HG03159 (cell line): ENCODE data around the gene C19orf44.
A peak's percentile ranks its signal among the peaks of the same experiment; 100 is the strongest.
"Not testable (repeated sequence)": the region's sequence is repeated elsewhere in the genome, so short reads cannot be mapped to it uniquely, and the experiment has no call there.

Experiments
- ATAC-seq: cut with Tn5 transposase; IDR thresholded peaks from one replicate; pipeline ENCODE4 v1.9.1; 2021; ENCODE audit warnings: mild to moderate bottlenecking, moderate library complexity; ENCODE audit not compliant: unreplicated experiment

Gene C19orf44

DNA sequence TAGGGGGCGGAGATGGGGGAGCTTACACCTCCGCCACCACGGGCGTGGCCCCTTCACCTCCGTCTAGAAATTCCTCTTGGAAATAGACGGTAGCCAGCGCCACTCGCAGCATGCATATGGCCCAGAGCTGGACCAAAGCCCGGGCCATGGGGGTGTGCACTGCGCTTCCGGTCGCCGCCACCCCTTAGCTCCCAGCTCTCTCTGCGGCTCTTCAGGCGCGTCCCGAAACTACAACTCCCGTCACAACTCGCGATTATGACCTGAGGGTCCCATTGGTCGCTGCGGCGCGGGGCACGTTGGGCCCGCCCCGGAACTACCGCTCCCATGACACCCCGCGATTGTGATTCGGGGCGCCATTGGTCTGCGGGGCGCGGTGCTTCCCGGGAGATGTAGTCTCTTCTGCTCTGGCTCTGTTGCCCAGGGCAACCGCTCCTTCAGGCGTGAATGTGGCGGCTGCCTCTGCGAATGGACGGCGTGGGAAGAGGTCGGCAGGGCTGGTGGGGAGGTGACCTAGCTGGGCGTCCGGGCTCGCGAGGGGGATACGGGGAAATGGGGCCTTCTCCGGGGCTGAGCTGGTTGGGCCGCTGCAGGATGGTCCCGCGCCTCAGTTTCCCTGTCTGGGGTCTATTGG lies at the start of gene C19orf44, which contains the start of gene CALR3:
Gene C19orf44 (plus strand): TSS at position 413 of the 631 bp plus-strand sequence. CDS start 4,399 bp downstream, outside the sequence.
Gene CALR3 (minus strand): TSS at position 186 of the 631 bp plus-strand sequence. CDS start 38 bp downstream, at position 148.
- ATAC-seq, result peak; percentile 96

GRCh38 chr19:16446724-16447368 lies 49.3 kb upstream of the C19orf44 start:
- no peak for ATAC-seq

GRCh38 chr19:16448872-16449271 lies 47.3 kb upstream of the C19orf44 start:
- ATAC-seq, result not testable (repeated sequence)

DNA sequence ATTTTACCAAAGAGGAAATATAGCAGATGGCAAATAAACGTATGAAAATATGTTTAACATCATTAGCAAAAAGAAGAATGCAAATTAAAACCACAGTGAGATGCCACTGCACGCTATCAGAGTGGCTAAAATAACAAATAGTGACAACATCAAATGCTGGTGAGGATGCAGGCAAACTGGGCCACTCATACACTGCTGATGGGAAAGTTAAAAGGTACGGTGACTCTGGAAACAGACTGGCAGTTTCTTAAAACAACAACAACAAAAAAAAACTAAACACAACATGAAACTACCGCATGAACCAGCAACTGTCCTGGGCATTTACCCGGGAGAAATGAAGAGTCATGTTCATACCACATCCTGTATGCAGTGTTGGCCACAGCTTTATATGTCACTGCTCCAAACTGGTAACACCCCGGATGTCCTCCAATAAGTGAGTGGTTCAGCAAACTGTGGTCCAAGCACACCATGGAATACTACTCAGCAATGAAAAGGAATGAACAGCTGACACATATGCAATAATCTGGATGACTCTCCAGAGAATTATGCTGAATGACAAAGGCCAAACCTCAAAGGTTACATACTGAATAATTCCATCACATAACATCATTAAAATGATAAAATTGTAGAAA lies 46.7 kb upstream of the C19orf44 start:
- peak; percentile 45 for ATAC-seq

- no peak for ATAC-seq
Observed at GRCh38 chr19:16452325-16452724, 43.9 kb upstream of the C19orf44 start.

- ATAC-seq, result no peak
Observed at GRCh38 chr19:16454351-16454918, 41.8 kb upstream of the C19orf44 start.

DNA sequence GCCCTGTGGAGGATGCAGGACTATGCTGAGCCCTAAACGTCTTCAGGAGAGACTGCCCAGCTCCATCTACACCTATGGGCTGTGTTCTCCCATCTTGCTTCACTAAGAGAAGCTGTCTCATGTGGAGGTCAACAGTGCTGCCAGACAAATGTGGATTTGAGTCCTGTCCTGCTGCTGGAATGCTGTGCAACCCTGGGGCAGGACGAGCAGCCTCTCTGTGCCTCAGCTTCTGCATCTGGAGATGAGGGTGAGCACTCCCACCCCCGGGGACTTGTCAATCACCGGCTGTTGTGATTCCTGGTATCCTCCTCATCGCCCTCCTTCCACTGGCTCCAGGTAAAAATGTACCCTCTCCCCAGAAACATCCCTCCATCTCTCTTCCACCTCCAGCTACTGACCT lies 40.7 kb upstream of the C19orf44 start:
- ATAC-seq, result no peak

- ATAC-seq, result no peak
Observed at GRCh38 chr19:16456652-16457194, 39.5 kb upstream of the C19orf44 start.

DNA sequence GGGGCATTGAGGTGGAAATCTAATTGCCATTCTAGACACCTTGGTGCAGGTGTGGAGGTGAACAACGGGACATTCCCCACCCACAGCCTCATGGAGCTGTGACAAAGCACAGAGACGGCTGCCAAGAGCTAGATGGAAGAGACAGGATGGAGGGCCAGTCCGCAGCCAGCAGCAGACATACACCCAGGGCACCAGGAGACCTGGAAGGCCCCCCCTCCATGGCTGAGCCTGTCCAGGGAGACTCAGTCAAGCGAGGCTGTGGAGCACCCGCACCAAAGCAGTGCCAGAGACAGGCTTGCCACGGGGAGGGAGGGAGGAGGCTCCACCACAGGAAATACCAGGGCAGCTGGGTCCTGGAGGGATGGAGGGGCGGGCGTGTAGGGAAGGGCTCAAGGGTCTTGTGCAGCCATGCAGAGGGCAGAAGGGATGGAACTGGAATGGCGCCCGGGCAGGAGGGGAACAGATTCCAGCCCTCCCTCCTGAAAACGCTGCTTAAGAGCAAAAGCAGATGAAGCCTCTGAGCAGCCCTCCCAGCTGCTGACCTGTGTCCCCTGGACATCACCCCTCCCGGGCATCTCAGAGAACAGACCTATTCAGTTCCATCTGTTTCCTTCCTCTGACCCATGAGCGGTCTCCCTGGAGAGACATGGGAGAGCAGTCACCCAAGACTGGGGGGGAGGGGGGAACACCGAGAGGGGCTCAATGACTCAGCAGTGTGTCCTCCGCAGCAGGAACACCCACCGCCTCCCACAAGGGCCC lies 38.8 kb upstream of the C19orf44 start:
- ATAC-seq, result no peak

- ATAC-seq, result no peak
Observed at GRCh38 chr19:16457954-16458331, 38.3 kb upstream of the C19orf44 start.

GRCh38 chr19:16458391-16459341 lies 37.5 kb upstream of the C19orf44 start:
- ATAC-seq, result no peak

- ATAC-seq, result no peak
Observed at GRCh38 chr19:16459680-16460079, 36.5 kb upstream of the C19orf44 start.

DNA sequence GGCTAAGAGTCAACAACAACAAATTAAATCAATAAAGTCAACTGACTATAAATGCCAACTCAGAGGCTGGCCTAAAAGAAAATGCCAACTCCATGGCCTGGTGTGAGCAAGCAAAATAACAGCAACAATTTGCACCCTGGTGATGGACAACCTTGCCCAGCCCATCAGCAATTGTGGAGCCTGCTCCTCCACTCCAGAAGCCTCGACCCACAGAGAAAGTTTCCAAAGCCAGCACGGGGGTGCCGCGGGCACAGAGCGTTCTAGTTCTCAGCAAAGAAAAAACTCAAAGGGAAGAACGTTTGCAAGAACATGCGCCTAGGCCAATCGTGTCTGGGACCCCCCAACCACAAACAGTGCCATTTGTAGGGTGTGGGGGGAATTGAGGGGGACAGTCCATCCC lies 35.7 kb upstream of the C19orf44 start:
- ATAC-seq, result no peak

GRCh38 chr19:16461630-16462051 lies 34.6 kb upstream of the C19orf44 start:
- ATAC-seq, result no peak

DNA sequence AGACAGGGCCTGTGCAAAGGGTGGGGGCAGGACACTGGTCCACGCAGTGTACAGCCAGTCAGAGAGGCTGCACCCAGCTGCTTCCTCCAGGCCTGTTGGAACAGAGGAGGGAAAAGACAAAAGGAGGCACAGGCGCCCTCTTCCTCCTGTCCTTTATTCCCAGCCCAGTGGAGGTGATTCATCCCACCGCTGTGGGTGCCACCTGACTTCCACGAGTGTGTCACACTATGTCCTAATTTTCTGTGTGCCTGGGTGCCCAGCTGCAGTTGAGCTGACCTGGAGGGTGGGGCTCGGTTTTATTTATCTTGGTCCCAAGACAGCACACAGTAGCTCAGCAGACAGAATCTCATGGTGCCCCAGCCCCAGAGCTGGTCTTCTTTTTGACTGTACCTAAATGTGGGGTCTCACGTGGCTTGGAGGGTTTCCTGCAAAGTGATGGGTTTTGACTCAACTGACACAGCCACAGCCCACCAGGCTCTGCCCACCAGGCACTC lies 33.4 kb upstream of the C19orf44 start:
- no peak for ATAC-seq

DNA sequence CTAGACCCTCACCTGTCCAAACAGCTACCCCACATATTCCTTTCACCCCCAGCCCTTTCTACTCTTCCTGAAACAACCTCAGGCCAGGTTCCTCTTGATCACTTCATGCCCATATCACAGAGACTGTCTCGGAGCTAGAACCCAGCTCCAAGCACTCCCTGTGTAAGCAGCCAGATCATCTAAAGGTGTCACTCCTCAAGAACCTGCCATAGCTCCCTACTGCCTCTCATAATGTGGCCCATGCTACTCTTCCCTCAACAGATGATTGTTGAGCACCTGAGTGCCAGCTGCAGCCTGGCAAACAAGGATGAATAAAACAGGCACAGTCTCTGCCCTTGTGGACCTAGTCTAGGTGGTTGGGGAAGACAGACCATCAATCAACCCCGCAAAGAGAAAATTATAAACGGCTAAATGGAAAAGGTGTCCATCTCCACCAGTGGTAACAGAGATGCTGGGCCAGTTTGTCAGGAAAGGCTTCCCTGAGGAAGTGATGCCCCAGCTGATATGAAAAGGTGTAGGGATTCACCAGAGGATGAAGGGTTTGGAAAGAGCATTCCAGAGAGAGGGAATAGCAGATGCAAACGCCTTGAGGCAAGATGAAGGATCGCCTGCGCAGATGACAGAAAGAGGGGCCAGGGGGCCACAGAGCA lies 32.7 kb upstream of the C19orf44 start:
- no peak for ATAC-seq

DNA sequence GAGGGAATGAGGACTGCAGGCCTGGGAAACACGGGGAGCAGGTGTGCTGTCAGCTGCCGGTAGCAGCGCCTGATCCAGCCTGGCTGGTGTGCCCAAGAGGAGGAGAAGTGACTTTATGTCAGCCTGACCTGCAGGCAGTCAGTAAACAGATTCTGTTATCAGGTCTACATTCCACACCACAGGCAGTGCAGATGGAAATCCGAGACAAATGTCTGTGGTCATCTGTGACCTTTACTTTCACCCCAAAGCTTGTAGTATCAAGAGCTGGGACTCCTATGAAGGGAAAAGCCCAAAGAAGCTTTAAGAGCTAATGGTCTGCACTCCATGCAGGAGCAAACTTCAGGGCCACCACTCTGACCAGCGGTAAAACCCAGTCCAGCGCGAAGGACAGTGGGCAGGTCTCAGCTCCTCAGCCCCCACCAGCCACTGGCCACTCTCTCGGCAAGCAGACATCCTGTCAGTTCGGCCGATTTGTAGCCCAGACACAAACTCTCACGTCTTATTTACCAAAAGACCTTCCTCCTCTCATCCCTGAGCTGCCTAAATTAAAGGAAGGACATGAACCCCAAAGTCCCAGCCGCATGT lies 32.1 kb upstream of the C19orf44 start:
- no peak for ATAC-seq

DNA sequence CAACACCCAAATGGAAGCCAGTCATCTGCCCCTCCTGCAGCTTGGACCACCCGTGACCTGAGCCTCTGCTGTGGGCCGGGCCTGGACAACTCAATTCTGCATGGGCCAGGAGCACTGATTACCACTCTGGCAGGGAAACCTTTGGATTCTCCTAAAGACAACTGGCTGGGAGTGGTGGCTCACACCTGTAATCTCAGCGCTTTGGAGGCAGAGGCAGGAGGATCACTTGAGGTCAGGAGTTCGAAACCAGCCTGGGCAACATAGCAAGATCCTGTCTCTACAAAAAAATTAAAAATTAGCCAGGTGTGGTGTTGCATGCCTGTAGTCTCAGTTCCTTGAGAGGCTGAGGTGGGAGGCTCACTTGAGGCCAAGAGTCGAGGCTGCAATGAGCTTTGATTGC lies 31.0 kb upstream of the C19orf44 start:
- no peak for ATAC-seq
